GM19099 (cell line): ENCODE data around the gene KRT71.

Experiments
- POLR2A ChIP-seq: IDR thresholded peaks from 3 replicates; pipeline ENCODE4 v1.6.1; 2011; ENCODE audit warnings: low read depth; ENCODE audit not compliant: insufficient read length; ENCODE audit errors: extremely low read depth

The KRT71 gene

DNA sequence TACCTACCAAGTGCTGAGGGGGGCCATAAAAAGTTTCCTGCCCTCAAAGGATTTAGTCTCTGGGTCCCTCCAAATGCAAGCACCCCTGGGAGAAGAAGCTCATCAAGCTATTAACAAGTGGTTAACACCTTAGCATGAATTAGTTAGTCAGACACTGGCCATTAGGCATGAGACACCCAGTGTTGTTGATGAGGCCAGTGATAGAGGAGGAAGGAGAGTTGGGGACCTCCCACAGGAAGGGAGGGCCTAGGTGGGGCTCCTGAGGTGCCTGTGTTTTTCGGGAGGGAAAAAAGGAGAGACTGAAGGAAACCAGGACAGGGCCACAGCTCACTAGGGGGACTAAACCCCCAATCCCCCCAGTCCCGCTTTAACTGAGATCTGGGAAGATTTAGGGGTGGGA, 4.5 kb upstream of the KRT71 start:
- TF ChIP-seq POLR2A = no peak

DNA sequence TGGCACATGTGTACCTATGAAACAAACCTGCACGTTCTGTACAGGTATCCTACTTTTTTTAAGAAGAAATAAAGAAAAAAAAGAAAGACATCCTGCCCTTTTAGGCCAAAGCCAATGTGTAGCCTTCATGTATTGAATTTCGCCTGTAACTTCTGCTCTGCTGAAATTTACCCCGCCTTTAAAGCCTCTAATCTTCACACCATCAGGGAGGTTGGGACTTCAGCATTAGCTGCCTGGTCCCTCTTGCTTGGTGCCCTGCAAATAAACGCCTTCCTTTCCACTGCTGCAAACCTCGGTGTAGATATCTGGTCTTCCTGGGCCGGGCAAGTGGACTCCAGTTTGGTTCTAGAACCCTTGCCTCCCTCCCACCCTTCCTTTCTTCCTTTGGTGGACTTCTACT, 2.6 kb upstream of the KRT71 start:
- no peak for TF ChIP-seq POLR2A

- TF ChIP-seq POLR2A = no peak
These were observed 890 bp downstream of the KRT71 start for GRCh38 chr12:52552055-52552454.

GRCh38 chr12:52551216-52551865, 1.6 kb downstream of the KRT71 start:
- no peak for TF ChIP-seq POLR2A

DNA sequence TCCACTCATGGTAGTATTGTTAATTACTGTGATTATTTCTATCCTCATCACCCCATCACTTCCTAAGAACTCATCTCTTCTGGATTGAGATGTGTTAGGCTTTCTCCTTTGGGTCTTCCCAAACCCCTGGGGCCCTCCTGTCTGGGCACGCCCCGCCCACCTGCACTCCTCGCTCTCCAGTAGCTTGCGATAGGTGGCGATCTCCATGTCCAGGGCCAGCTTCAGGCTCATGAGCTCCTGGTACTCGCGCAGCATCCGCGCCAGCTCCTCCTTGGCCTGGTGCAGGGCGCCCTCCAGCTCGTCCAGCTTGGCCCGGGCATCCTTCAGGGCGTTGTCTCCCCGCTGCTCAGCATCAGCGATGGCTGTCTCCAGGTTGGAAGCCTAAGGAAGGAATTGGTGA, 6.8 kb downstream of the KRT71 start:
- no peak for TF ChIP-seq POLR2A

- TF ChIP-seq POLR2A = no peak
These were observed 8.7 kb downstream of the KRT71 start for GRCh38 chr12:52543985-52544883.

DNA sequence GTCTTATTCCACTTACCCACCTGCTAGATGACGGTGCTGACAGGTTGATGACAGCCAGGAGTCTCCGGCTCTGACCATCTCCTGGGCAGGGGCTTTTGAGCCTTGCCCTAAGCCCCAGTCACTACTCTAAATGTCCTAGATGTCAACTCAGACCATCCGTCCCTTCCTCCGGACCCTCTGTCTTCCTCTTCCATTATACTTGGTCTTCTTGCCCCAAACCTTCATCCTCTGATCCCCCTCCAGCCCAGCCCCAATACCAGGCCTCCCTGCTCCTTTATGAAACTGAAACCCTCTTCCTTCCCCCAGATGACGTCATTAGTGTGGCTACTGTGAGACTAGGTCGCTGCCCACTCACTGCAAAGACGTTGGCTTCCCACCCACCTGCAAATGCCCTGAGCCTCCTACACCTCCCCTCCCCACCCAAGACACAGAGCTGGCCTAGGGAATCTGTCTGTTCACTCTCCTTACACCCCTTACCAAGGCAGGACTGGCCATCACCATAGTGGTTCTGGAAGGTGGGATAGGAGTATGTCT, 10.1 kb downstream of the KRT71 start:
- TF ChIP-seq POLR2A = no peak

GRCh38 chr12:52542157-52542556, 10.8 kb downstream of the KRT71 start:
- no peak for TF ChIP-seq POLR2A

- TF ChIP-seq POLR2A = no peak
These were observed 11.2 kb downstream of the KRT71 start for GRCh38 chr12:52541709-52542108.

GRCh38 chr12:52540531-52540930, 12.4 kb downstream of the KRT71 start:
- no peak for TF ChIP-seq POLR2A

DNA sequence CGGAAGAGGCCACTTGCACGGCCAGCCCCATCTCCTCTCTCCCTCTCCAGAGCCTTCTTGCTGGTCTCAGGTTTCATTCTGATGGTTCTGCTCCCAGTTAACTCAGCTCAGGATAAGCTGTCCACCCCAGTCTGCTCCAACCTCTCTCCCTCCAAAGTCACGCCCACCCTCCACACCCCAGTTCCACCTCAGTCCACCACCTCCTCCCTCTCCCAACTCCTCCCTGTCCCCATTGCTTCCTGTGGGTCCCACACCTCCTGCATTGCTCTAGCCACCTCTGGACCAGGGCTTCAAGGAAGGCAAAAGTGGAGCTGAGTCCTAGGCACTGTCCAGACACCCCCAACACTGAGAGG, 13.1 kb downstream of the KRT71 start:
- no peak for TF ChIP-seq POLR2A

DNA sequence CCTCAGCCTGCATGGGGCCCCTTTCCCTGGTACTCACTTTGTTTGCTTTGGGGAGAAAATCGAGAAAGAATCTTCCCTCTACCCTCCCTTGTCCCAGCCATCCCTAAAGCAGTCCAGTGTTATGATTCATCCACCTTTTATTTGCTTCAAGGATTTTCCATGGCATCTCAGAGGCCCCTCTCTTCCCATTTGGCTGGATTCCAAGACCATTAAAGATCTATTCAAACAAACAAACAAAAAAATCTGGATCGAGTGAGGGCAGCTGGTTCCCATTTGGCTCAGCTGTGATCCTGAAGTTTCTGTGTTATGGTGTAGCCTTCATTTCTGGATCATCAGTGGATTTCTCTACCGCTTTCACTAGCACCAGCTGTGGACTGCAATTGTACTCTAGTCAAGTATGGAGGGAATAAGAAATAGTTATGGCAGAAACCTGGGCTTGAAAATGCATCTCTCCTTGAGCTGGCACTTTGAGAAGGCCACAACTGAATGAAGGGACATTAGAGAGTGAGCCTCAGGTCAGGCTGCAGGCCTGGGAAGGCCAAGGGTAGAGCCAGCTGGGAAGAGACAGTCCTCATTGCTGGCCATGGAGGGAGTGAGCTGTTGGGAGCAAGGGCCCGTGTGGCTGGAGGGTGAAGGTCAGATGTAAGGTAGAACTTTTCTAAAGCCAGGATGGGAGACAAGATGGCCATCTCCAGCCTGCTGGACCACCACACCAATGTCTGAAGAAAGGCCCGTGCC, 13.7 kb downstream of the KRT71 start:
- no peak for TF ChIP-seq POLR2A

DNA sequence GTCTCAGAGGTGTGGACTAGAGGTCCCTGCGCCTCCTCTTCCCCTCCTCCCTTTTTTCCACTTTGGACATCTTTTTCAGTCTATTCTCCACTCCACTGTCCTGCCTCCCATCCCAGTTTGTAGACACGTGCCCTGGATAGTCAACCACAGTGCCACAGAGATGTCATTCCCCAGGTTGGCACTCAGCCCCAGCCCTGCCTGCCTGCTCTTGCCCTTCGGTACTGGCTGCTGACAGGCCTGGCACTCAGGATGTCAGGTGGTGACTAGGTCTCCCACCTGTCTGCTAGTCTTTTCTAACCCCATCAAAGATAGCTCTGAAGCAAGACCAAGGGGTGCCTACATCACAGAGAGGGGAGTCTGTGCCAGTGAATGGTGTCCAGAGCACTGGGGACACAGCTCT, 15.8 kb downstream of the KRT71 start:
- TF ChIP-seq POLR2A = no peak

DNA sequence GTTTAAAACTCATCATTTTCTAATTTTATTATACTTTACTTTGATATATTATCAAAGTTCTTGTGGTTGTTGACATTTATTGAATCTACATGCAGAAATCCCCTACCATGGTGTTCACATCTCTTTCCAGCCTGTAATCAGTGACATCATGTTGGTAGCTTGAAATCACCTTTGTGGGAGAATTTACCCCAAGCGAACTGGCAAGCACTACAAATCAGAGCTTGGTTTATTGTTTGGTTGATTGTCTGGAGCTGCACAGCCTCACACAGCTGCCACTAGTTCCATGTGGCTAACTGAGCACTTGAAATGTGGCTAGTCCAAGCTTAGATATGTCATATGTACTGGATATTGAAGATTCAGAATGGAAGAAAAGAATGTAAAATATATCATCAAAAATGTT, 17.4 kb downstream of the KRT71 start:
- TF ChIP-seq POLR2A = no peak

GRCh38 chr12:52534482-52534881, 18.5 kb downstream of the KRT71 start:
- no peak for TF ChIP-seq POLR2A
